ENCODE data around the gene HMGB3. TPM values are rescaled to one million over a fixed set of nuclear protein-coding genes. Genes with fewer than 3 reads are reported as not detected.

Gene HMGB3
- total RNA-seq, 1 experiment from 2014 or later, result 373 TPM

DNA sequence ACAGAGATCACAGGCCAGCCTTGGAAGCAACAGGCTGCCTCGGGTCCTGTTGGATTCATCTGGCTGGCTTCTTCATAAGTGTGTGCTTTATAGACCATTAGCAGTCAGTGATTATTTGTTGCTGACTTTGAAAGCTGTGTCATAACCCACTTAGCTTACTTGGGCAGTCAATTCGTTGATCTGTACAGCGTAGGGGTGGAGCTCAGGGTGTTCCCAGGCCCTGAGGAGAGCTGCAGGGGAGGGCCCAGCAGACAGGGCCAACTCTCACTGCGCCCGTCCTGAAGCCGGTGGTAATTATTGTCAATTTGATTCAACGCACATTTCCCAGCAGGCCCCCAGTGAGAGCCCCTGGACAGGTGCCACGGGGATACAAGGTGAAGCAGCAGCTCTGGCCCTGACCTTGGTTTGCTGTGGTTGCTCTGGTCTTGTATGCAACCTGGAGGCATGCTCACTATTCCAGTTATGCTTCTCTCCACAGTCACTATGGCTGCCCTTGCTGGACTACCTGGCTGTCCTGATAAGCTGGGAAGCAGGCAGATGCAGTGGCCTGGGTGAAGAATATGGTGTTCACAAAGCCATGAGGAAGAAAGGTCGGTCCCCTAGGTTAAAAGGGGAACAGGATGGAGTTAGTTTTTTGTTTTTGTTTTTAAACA, 40.1 kb upstream of the HMGB3 start:
- peaks cover 2% of the 10 kb centered on the region; the same call in 1 of the 2 replicates for H3K4me1 ChIP-seq (ENCODE audit: insufficient read depth, low read length)
- peaks cover 2% of the 10 kb centered on the region for H4K20me1 ChIP-seq (ENCODE audit: control insufficient read depth, insufficient read depth, insufficient read length)
- DNase-seq, result no peak
- H3K9me3 ChIP-seq (ENCODE audit: control insufficient read depth, low read depth, low read length), result no peaks in the 10 kb centered on the region
- no peak overlapping the region for H2BK120ac ChIP-seq (ENCODE audit: low read depth, low read length, poor library complexity, severe bottlenecking)
- no peak overlapping the region for H3K23ac ChIP-seq (ENCODE audit: insufficient read length, low read depth, low read length)
- H3T11ph ChIP-seq (ENCODE audit: low read length), result no peak overlapping the region
- H3K79me2 ChIP-seq (ENCODE audit: insufficient read depth, low read length), result no peaks in the 10 kb centered on the region
- H3K9ac ChIP-seq (ENCODE audit: extremely low read depth, insufficient read length, low read length), result no peak overlapping the region
- H2AK5ac ChIP-seq (ENCODE audit: insufficient read length, low read length), result no peak overlapping the region
- no peak overlapping the region for H2BK20ac ChIP-seq (ENCODE audit: low read depth, low read length, poor library complexity, severe bottlenecking)
- no peaks in the 10 kb centered on the region for H3K23me2 ChIP-seq (ENCODE audit: insufficient read length, low read depth, low read length, poor library complexity, severe bottlenecking)
- H3K4ac ChIP-seq (ENCODE audit: low read depth, low read length), result no peak overlapping the region
- H3K36me3 Mint-ChIP-seq (ENCODE audit: insufficient read depth in 1 of 3, low read depth in 3 of 3), result peaks cover 0 to 5% (median 3%) of the 10 kb centered on the region in 3 experiments; a peak in 3 of 7 replicates
- no peak overlapping the region for H4K8ac ChIP-seq (replicated peaks; ENCODE audit: insufficient read length, low read depth, low read length)
- no peak overlapping the region for H2BK15ac ChIP-seq (ENCODE audit: low read depth, low read length)
- peaks cover 19% of the 10 kb centered on the region for H3K27me3 Mint-ChIP-seq (ENCODE audit: low read depth)
- WGBS (ENCODE audit: extremely low coverage, insufficient read length, low lambda C conversion rate), result no CpG with 5 or more reads among the region's 9 CpGs
- H2BK12ac ChIP-seq (ENCODE audit: insufficient read length, low read depth, low read length), result no peak overlapping the region
- peaks cover 58 to 69% of the 10 kb centered on the region in 2 experiments for H3K9me3 Mint-ChIP-seq
- no peak overlapping the region for H3K4me2 ChIP-seq (ENCODE audit: insufficient read depth, insufficient read length, low read length)
- H3K14ac ChIP-seq (ENCODE audit: insufficient read depth, low read length), result no peak overlapping the region
- no peak overlapping the region for H4K5ac ChIP-seq (ENCODE audit: insufficient read length, low read depth, low read length)
- no peaks in the 10 kb centered on the region for H3K79me1 ChIP-seq (ENCODE audit: insufficient read depth, low read depth, low read length, poor library complexity, severe bottlenecking)
- no peak overlapping the region for H3K18ac ChIP-seq (ENCODE audit: insufficient read length, low read depth, low read length)
- no peak overlapping the region for H2BK5ac ChIP-seq (ENCODE audit: insufficient read length, low read length)
- peaks cover 18 to 23% of the 10 kb centered on the region in 2 experiments for H3K4me1 Mint-ChIP-seq
- no peak overlapping the region for H2AFZ ChIP-seq (ENCODE audit: low read length)
- no peak overlapping the region for H3K27ac Mint-ChIP-seq
- no peaks in the 10 kb centered on the region for H3K27me3 ChIP-seq (ENCODE audit: insufficient read depth, low read length)
- H3K4me3 Mint-ChIP-seq, result no peak overlapping the region
- no peak overlapping the region for H3K27ac ChIP-seq (ENCODE audit: insufficient read length, low read depth, low read length)
- H4K91ac ChIP-seq (ENCODE audit: insufficient read length, low read depth, low read length), result no peak overlapping the region
- H3K56ac ChIP-seq (ENCODE audit: insufficient read length, low read depth, low read length), result no peak overlapping the region
- TF ChIP-seq, protein P1, sequence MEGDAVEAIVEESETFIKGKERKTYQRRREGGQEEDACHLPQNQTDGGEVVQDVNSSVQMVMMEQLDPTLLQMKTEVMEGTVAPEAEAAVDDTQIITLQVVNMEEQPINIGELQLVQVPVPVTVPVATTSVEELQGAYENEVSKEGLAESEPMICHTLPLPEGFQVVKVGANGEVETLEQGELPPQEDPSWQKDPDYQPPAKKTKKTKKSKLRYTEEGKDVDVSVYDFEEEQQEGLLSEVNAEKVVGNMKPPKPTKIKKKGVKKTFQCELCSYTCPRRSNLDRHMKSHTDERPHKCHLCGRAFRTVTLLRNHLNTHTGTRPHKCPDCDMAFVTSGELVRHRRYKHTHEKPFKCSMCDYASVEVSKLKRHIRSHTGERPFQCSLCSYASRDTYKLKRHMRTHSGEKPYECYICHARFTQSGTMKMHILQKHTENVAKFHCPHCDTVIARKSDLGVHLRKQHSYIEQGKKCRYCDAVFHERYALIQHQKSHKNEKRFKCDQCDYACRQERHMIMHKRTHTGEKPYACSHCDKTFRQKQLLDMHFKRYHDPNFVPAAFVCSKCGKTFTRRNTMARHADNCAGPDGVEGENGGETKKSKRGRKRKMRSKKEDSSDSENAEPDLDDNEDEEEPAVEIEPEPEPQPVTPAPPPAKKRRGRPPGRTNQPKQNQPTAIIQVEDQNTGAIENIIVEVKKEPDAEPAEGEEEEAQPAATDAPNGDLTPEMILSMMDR (conservative IDR thresholded peaks at IDR 0.05), result no peak
